Karpas-422 (cell line): ENCODE data around the gene CCDC85C. TPM values are rescaled to one million over a fixed set of nuclear protein-coding genes. Genes with fewer than 3 reads are reported as not detected.

Experiments used
- DNase-seq: peaks from one replicate; pipeline ENCODE4 v3.0.0-alpha.2; 2015
- H2AFZ ChIP-seq: fragments of 200-600 bp; sonication (generic); 2 replicates; pipeline ENCODE4 v1.6.1; 2014; ENCODE audit warnings: antibody characterized with exemption, low read length, mixed read lengths
- H3K27ac ChIP-seq: fragments of 200-600 bp; sonication (generic); 2 replicates; pipeline ENCODE4 v1.5.1; 2014; ENCODE audit warnings: mild to moderate bottlenecking, low read length, moderate library complexity
- H3K27me3 ChIP-seq: fragments of 200-600 bp; sonication (generic); 2 replicates; pipeline ENCODE4 v1.6.1; 2014; ENCODE audit warnings: low read length, mixed read lengths
- H3K36me3 ChIP-seq: fragments of 200-600 bp; sonication (generic); 2 replicates; pipeline ENCODE4 v1.6.1; 2014; ENCODE audit warnings: low read length, mixed read lengths; ENCODE audit not compliant: insufficient read depth
- H3K4me1 ChIP-seq: fragments of 200-600 bp; sonication (generic); 2 replicates; pipeline ENCODE4 v1.6.1; 2014; ENCODE audit warnings: mild to moderate bottlenecking, low read length, mixed read lengths
- H3K4me2 ChIP-seq: fragments of 200-600 bp; sonication (generic); 2 replicates; pipeline ENCODE4 v1.6.1; 2014; ENCODE audit warnings: low read length, low read depth, mild to moderate bottlenecking; ENCODE audit not compliant: poor library complexity, severe bottlenecking
- H3K4me3 ChIP-seq: fragments of 200-600 bp; sonication (generic); 2 replicates; pipeline ENCODE4 v1.5.1; 2014; ENCODE audit warnings: mild to moderate bottlenecking, antibody characterized with exemption, low read length, mixed read lengths
- H3K79me2 ChIP-seq: fragments of 200-600 bp; sonication (generic); 2 replicates; pipeline ENCODE4 v1.6.1; 2014; ENCODE audit warnings: mild to moderate bottlenecking, low read length, mixed read lengths
- H3K9ac ChIP-seq: fragments of 200-600 bp; sonication (generic); 2 replicates; pipeline ENCODE4 v1.6.0; 2014; ENCODE audit warnings: low read length
- H3K9me2 ChIP-seq: fragments of 200-600 bp; sonication (generic), shearing (Covaris generic); replicated peaks from 2 replicates; pipeline ENCODE4 v1.6.0; 2014; ENCODE audit warnings: mild to moderate bottlenecking, low read length, moderate library complexity; ENCODE audit not compliant: insufficient read depth
- H3K9me3 ChIP-seq: fragments of 300-700, 200-600 bp; sonication (generic); 2 replicates; pipeline ENCODE4 v1.6.1; 2014; ENCODE audit warnings: low read length, mixed read lengths
- H4K20me1 ChIP-seq: fragments of 200-600 bp; sonication (generic); 2 replicates; pipeline ENCODE4 v1.6.1; 2014; ENCODE audit warnings: mild to moderate bottlenecking, antibody characterized with exemption, low read length, low read depth; ENCODE audit not compliant: insufficient read depth
- total RNA-seq: library from RNA; depleted of rRNA; stranded (reverse); fragments of >200 nt; shearing (Covaris generic); gene quantifications from 2 replicates; pipeline ENCODE4 v1.2.3, GENCODE V29; 2014; ENCODE audit warnings: low replicate concordance

CCDC85C gene
- total RNA-seq, 1 experiment from 2014 or later = 18.3 TPM

DNA sequence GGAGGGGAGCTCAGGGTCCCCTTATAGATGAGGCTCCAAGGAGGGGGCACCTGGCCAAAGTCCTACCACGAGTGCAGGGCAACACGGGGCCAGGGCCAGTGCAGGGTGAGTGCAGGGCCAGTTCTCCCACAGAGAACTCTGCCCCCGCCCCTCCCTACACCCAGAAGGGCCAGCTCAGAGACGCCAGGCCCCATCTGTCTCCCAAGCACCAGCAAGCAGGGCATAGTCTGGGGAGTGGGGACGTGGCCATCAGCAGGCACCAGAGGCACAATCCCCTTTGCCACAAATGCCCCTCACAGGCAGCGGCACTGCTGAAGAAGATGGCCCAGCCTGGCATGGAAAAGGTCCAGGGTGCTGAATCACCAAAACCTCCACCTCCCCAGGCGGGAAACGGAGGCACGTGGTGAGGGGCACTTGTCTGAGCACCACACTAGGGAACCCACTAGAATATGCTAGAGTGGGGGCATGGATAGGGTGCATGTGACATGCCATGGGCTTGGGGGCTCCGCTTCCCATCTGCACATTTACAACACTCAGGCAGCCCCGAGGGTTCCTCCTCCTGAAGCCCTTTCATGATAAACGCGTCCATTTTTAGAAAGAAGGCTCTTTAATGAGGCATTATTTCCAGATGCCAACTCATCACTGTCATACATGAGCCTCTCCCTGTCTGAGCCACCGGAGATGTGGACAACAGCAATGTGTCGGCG is 17.8 kb downstream of the CCDC85C start:
- Histone ChIP-seq H3K9me3 (no peaks in the 10 kb centered on the region), H3K27ac (no peak overlapping the region), H3K4me2 (no peak overlapping the region), H3K4me1 (peaks cover 8% of the 10 kb centered on the region), H4K20me1 (no peaks in the 10 kb centered on the region), H2AFZ (no peak overlapping the region), H3K79me2 (no peaks in the 10 kb centered on the region), H3K9me2 (no peaks in the 10 kb centered on the region), H3K27me3 (no peaks in the 10 kb centered on the region), H3K9ac (no peak overlapping the region), H3K36me3 (no peaks in the 10 kb centered on the region), H3K4me3 (no peak overlapping the region)
- DNase-seq = no peak

DNA sequence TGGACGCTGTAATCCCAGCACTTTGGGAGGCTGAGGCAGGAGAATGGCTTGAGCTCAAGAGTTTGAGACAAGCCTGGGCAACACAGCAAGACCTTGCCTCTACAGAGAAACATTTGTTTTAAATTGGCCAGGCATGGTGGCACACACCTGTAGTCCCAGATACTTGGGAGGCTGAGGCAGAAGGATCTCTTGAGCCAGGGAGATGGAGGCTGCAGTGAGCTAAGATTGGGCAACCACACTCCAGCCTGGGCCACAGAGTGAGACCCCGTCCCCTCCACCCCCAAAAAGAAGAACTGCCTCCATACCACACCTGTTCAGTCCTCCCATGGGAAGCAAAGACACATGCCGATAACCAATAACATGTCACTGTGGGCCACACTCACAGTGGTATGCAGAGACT is 19.2 kb downstream of the CCDC85C start:
- Histone ChIP-seq H3K4me1 (peaks cover 11% of the 10 kb centered on the region), H4K20me1 (no peaks in the 10 kb centered on the region), H3K27ac (no peak overlapping the region), H2AFZ (no peak overlapping the region), H3K27me3 (no peaks in the 10 kb centered on the region), H3K9me3 (no peaks in the 10 kb centered on the region), H3K4me2 (no peak overlapping the region), H3K9ac (no peak overlapping the region), H3K36me3 (no peaks in the 10 kb centered on the region), H3K4me3 (no peak overlapping the region), H3K79me2 (no peaks in the 10 kb centered on the region), H3K9me2 (no peaks in the 10 kb centered on the region)
- DNase-seq = no peak

DNA sequence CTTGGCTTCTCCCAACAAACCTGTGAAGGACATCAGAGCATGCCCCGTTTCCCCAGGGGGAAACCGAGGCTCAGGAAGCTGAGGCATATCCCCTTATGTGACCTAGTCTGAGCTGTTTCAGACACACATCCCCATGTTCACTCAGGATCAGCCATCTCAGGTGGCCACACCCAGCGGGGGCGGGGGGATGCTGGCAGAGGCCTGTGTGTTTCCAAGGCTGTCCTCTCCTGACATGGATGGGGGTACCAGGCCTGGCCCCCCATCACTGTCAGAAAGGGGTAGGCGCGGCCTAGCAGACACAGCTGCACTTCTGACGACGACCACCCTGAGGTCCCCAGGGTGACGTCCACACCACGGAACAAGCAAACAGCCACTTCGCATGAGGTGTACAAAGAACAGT is 22.1 kb downstream of the CCDC85C start:
- Histone ChIP-seq H3K9me2 (no peaks in the 10 kb centered on the region), H4K20me1 (no peaks in the 10 kb centered on the region), H2AFZ (no peak overlapping the region), H3K36me3 (no peaks in the 10 kb centered on the region), H3K27ac (no peak overlapping the region), H3K79me2 (no peaks in the 10 kb centered on the region), H3K4me2 (no peak overlapping the region), H3K4me3 (no peak overlapping the region), H3K9me3 (no peaks in the 10 kb centered on the region), H3K4me1 (peaks cover 26% of the 10 kb centered on the region), H3K9ac (no peak overlapping the region), H3K27me3 (no peaks in the 10 kb centered on the region)
- no peak for DNase-seq

DNA sequence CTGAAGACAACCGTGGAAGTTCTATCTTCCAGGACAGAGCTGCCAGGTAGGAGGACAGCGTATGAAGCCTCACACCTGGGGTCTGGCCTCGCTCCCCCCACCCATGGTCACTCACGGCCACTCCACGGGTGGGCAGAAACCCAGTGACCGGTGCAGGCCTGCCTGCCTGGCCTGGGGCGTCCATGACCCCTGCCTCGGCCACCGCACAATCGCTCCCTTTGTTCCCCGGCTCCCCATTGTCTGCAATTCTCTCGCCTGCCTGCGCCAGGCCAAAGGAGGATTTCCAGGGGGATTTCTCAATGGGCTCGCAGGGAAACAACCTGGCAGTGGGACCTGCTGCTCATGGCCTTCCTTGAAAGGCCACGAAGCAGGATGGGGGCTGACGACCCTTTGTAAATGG is 22.6 kb downstream of the CCDC85C start:
- H3K79me2 ChIP-seq = no peaks in the 10 kb centered on the region
- H4K20me1 ChIP-seq = no peaks in the 10 kb centered on the region
- no peak overlapping the region for H3K27ac ChIP-seq
- no peaks in the 10 kb centered on the region for H3K9me3 ChIP-seq
- no peak overlapping the region for H3K4me2 ChIP-seq
- no peaks in the 10 kb centered on the region for H3K27me3 ChIP-seq
- H3K4me1 ChIP-seq = peaks cover 26% of the 10 kb centered on the region
- no peak overlapping the region for H3K4me3 ChIP-seq
- DNase-seq = no peak
- no peak overlapping the region for H2AFZ ChIP-seq
- no peaks in the 10 kb centered on the region for H3K9me2 ChIP-seq
- no peaks in the 10 kb centered on the region for H3K36me3 ChIP-seq
- H3K9ac ChIP-seq = no peak overlapping the region

DNA sequence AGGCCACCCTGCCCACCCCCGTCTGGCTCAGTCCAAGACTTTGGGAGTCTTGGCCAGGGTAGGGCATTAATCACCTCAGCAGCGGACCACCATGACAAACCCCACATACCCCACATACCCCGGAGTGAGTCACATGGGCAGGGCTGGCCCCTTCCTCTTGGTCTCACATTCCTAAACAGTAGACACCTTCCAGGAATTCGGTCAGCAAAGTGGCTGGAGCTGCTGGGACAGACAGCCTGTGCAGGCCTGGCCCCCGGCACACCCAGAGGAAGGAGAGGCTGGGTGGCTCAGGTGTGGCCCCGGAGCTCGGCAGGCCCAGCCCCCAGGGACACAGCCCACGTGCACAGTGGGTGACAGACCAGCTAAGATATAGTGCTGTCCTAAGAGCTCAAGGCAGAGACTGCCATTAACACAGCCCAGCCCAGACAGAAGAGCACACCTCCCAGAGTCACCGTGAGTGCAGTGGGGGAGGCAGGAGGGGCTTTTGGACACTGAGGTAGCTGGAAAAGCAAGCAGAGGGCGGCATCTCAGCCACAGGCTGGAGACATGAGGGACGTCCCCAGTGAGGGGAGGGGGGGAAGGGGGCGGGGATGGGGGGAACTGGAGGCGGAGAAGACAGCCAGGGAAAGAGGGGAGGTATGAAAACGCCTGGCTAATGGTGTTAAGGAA is 24.0 kb downstream of the CCDC85C start:
- Histone ChIP-seq H3K36me3 (no peaks in the 10 kb centered on the region), H3K79me2 (no peaks in the 10 kb centered on the region), H3K9me3 (no peaks in the 10 kb centered on the region), H3K27ac (no peak overlapping the region), H3K27me3 (no peaks in the 10 kb centered on the region), H3K4me1 (peaks cover 33% of the 10 kb centered on the region), H4K20me1 (no peaks in the 10 kb centered on the region), H3K9ac (no peak overlapping the region), H3K4me2 (no peak overlapping the region), H3K9me2 (no peaks in the 10 kb centered on the region), H2AFZ (no peak overlapping the region), H3K4me3 (no peak overlapping the region)
- DNase-seq = no peak

DNA sequence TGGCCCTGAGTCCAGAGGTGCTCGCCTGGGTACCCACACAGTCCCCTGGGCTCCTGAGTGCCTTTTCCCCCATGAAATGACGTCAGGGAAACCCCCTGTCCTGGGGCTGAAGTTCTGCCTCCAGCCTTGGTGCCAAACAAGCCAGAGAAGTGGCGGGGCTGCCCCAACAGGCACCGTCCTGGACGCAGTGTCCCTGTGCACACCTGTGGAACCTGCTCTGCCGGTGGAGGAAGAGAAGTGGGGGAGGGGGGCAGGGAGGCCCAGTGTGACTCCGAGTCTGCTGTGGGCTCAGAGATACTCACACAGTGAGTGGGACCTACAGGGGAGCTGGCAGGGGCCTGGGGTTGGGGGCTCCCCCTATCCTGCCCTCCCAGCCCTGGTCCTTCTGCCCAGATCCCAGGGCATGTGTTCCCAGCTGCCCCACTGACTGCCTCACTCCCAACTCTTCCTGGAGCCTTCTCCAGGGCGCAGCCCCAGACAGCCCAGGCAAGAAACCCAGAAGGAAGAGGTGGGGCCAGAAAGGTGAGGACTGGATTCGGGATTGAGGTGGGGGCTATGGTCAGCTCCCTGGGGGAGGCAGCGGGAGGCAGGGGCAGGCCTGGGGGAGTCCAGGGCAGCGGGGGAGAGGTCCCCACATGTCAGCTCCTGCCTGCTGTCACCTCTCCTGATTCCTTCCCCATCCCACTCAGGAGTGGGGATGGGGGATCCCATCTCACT is 24.7 kb downstream of the CCDC85C start:
- Histone ChIP-seq H3K9me3 (no peaks in the 10 kb centered on the region), H3K79me2 (no peaks in the 10 kb centered on the region)

DNA sequence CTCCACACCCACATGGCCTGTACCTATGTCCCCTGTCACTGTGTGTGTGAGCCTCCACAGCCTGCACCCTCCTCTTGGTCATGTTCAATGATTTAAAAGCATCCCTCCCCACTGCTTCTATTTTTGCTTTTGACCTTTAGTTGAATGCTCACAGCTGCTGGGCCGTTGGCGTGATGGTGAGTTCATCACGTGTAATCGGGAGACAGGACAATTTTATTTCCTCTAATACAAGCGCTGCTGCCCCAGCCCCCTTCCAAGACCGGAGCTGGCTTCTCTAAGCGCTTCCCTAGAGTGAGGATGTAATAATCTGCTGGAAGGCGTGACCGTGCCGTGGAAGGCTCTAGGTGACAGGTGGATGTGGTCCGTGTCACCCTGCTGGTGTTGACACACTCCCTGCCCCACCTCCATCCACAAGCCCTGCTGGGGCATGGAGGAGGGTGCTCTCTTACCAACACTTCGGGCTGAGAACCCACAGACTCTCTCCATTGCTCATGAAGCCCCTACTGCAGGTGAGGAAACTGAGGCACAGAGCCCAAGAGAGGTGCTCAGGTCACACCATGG is 25.4 kb downstream of the CCDC85C start:
- no peaks in the 10 kb centered on the region for H3K79me2 ChIP-seq

More for the DNA sequence above, 24.7 kb downstream of the CCDC85C start:
- Histone ChIP-seq H3K9me2 (no peaks in the 10 kb centered on the region), H3K27ac (no peak overlapping the region), H3K4me3 (no peak overlapping the region), H3K27me3 (no peaks in the 10 kb centered on the region), H3K4me1 (peaks cover 39% of the 10 kb centered on the region), H2AFZ (no peak overlapping the region), H4K20me1 (no peaks in the 10 kb centered on the region), H3K36me3 (no peaks in the 10 kb centered on the region), H3K9ac (no peak overlapping the region), H3K4me2 (no peak overlapping the region)
- no peak for DNase-seq

More for the DNA sequence above, 25.4 kb downstream of the CCDC85C start:
- Histone ChIP-seq H3K27me3 (no peaks in the 10 kb centered on the region), H3K9ac (no peak overlapping the region), H3K4me3 (no peak overlapping the region), H3K27ac (no peak overlapping the region), H3K36me3 (no peaks in the 10 kb centered on the region), H3K4me2 (no peak overlapping the region), H3K9me3 (no peaks in the 10 kb centered on the region), H3K9me2 (no peaks in the 10 kb centered on the region), H2AFZ (no peak overlapping the region), H3K4me1 (peaks cover 46% of the 10 kb centered on the region), H4K20me1 (no peaks in the 10 kb centered on the region)
- no peak for DNase-seq
